HG03378 (cell line): ENCODE measurements around the gene EIF1AD.
"Not testable (repeated sequence)": the region's sequence is repeated elsewhere in the genome, so short reads cannot be mapped to it uniquely, and the experiment has no call there.

Source experiments
- ATAC-seq: cut with Tn5 transposase; IDR thresholded peaks from one replicate; pipeline ENCODE4 v1.9.1; 2021; ENCODE audit warnings: mild to moderate bottlenecking, moderate library complexity; ENCODE audit not compliant: unreplicated experiment

EIF1AD gene

GRCh38 chr11:65973439-65974110 lies 28.4 kb downstream of the EIF1AD start:
- no peak for ATAC-seq

- no peak for ATAC-seq
These were observed 29.8 kb downstream of the EIF1AD start for GRCh38 chr11:65972116-65972515.

- no peak for ATAC-seq
These were observed 33.1 kb downstream of the EIF1AD start for GRCh38 chr11:65968600-65969482.

GRCh38 chr11:65967329-65967934 lies 34.5 kb downstream of the EIF1AD start:
- no peak for ATAC-seq

- no peak for ATAC-seq
These were observed 35.8 kb downstream of the EIF1AD start for GRCh38 chr11:65965986-65966762.

- no peak for ATAC-seq
These were observed 37.1 kb downstream of the EIF1AD start for GRCh38 chr11:65964906-65965305.

- no peak for ATAC-seq
These were observed 39.8 kb downstream of the EIF1AD start for GRCh38 chr11:65962141-65962564.

GRCh38 chr11:65961267-65962140 lies 40.5 kb downstream of the EIF1AD start, which contains the start of gene SART1:
Gene SART1 (plus strand): TSS chr11:65961734. CDS start chr11:65961781, 47 bp downstream.
- peak; percentile 67 for ATAC-seq

GRCh38 chr11:65960824-65961266 lies 41.1 kb downstream of the EIF1AD start:
- ATAC-seq = no peak

GRCh38 chr11:65958774-65959420 lies 43.1 kb downstream of the EIF1AD start:
- no peak for ATAC-seq

- no peak for ATAC-seq
These were observed 43.7 kb downstream of the EIF1AD start for GRCh38 chr11:65958291-65958690.

GRCh38 chr11:65954771-65955170 lies 47.2 kb downstream of the EIF1AD start:
- no peak for ATAC-seq

- no peak for ATAC-seq
These were observed 48.5 kb downstream of the EIF1AD start for GRCh38 chr11:65953471-65953870.

- ATAC-seq = no peak
These were observed 49.9 kb downstream of the EIF1AD start for GRCh38 chr11:65952052-65952521.

- not testable (repeated sequence) for ATAC-seq
These were observed 50.3 kb downstream of the EIF1AD start for GRCh38 chr11:65951641-65952040.

- ATAC-seq = not testable (repeated sequence)
These were observed 51.2 kb downstream of the EIF1AD start for GRCh38 chr11:65950711-65951110.

GRCh38 chr11:65947603-65948125 lies 54.3 kb downstream of the EIF1AD start:
- no peak for ATAC-seq

- ATAC-seq = no peak
These were observed 54.8 kb downstream of the EIF1AD start for GRCh38 chr11:65947133-65947532.

GRCh38 chr11:65946655-65947054 lies 55.3 kb downstream of the EIF1AD start:
- no peak for ATAC-seq
